GM19452 (cell line): Measurements from ENCODE around the gene HPCA.

ENCODE experiments used
- ATAC-seq: cut with Tn5 transposase; IDR thresholded peaks from one replicate; pipeline ENCODE4 v1.9.1; 2021; ENCODE audit not compliant: unreplicated experiment

The HPCA gene

DNA sequence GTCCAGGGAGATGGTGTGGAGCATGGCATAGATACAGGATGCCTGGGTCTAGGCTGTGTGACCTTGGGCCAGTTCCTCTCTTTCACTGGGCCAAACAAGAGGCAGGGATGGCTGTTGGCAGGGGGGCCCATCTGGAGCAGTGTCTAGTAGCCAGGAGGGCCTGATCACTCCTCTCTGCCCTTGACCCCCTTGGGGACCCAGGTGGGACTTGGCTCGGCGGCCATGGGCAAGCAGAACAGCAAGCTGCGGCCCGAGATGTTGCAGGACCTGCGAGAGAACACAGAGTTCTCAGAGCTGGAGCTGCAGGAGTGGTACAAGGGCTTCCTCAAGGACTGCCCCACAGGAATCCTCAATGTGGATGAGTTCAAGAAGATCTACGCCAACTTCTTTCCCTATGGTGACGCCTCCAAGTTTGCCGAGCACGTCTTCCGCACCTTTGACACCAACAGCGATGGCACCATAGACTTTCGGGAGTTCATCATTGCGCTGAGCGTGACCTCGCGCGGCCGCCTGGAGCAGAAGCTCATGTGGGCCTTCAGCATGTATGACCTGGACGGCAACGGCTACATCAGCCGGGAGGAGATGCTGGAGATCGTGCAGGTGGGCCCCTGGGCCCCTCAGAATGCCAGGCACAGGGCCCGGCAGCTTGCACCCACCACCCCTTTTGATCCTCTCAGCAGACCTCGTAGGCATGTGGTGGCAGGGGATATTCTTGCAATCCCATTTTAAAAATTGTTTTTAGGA lies 2.6 kb downstream of the HPCA start:
- ATAC-seq = no peak

GRCh38 chr1:32889731-32890278 lies 3.5 kb downstream of the HPCA start:
- ATAC-seq = no peak

- ATAC-seq = no peak
Observed at GRCh38 chr1:32890516-32891240, 4.4 kb downstream of the HPCA start.

DNA sequence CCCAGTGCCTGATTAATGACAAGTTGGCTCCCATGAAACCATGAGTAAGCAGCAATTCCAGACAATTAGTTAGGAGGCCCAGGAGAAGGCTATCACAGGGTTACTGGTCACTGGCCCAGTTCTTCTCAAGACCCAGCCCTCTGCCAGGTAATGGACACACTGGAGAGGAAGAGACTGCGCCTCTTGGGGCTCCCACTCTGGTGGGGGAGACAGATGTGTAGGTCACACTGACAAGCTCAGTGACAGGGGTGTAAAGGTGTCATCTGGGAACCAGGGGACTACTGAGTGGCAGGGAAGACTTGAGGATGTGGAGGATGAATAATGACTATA lies 4.9 kb downstream of the HPCA start:
- ATAC-seq = no peak

DNA sequence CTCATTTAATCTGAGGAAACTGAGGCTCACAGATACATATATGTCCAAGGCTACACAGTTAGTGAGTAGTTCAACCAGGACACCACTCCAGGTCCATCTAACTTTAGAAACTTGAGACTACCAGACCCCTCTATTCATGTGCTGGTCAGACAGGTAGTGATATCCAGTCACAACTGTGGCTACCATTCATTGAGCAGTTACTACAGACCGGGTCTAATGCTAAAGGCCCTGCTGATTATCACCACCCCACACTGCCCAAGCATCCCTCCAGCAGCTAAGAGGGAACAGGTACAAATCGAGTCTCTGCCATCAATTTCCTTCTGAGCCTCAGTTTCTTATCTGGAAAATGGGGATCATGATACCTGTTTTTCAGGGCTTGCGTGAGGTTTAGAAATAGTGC lies 5.3 kb downstream of the HPCA start:
- ATAC-seq = no peak

DNA sequence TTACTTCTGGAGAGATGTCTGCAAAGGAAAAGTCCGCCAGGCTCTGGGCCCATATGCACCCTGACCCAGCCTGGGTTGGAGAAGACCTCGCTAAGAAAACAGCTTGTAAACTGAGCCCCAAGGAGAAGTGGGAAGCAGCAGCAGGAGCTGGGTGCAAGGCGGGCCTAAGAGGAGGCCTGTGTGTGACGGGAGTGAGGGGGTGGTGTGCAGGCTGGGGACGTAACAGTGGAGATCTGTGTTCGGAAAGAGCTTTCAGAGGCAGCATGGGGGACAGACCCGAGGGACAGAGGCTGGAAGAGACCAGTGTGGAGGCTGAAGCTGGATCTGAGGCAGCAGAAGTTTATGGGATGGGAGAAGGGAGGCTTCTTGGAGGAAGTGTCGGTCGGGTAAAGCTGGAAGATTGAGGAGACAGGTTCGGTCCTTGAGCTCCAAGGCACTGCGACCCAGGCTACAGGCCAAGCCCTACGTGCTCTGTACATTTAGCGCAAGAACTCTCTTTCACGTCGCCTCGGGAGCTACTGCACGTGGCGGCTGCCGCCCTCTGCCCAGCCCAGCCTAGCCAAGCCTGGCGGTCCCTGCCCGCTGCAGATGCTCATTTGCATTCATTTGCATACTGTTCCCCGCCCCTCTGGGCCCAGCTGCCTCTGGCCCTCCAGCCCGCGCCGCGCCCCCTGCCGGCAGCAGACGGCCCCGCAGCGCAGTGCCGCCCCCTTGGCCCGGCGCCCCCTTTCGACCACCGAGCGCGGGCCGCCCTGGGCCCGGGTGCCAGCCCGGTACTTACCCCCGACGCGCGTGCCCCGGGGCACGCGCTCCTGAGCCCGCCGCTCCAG lies 6.3 kb downstream of the HPCA start:
- ATAC-seq = no peak

GRCh38 chr1:32893198-32894018 lies 7.1 kb downstream of the HPCA start:
- no peak for ATAC-seq

GRCh38 chr1:32894019-32894600 lies 7.8 kb downstream of the HPCA start:
- ATAC-seq = no peak

DNA sequence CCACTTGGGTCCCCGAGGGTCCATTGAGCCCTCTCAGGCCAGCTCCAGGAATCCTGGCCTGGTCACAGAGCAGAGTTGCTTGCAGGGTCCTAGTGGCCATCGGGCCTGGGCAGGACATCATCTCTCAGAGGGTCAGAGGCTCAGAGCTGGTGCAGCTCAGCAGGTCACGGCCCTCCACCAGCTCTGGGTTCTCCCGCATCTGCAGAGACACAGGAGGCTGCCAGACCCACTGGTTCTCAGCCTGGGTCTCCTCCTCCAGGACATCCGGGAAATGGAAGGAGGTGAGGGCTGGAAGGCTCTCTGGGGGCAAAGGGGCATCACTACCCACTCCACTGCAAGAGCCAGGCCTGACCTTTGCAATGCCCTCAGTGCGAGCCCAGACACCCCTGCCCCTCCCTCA lies 8.4 kb downstream of the HPCA start:
- ATAC-seq = no peak

DNA sequence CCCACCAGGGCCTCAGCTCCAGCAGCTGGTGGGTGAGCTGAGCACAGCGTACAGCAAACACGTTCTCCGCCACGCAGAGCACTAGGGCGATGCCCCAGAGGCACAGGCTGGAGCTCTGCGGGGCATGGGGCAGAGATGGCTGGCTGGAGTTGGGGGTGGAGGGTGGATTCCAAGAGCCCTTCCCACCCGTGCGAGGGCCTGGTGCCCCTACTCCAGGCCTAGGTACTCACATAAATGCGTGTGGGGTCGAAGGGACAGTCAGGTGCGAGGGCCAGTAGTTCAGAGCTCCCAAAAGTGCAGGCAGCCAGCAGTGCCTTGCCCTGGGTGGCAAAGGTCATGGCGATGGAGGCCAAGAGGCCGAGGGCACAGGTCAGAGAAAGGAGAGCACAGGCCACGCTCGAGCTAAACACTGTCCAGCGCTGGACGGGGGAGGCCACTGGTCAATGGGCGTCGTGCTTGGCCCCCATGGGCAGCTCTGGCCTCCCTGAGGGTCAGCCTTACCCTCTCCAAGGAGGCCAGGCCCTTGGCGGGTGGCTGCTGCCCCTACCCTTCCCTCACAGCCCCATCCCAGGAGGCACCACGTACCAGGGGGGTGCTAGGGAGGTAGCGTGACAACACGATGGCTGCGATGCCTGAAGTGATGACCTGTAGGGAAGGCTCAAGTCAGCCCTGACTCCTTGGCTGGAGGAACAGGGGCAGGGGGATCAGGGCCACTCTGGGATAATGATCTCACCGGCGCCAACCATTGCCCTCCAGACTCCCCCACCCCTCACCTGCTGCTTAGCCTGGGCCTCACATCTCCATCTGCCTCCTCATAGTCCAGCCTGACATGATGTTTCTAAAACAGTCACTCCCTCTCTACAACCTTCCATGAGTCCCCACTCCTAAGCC lies 9.3 kb downstream of the HPCA start:
- no peak for ATAC-seq

DNA sequence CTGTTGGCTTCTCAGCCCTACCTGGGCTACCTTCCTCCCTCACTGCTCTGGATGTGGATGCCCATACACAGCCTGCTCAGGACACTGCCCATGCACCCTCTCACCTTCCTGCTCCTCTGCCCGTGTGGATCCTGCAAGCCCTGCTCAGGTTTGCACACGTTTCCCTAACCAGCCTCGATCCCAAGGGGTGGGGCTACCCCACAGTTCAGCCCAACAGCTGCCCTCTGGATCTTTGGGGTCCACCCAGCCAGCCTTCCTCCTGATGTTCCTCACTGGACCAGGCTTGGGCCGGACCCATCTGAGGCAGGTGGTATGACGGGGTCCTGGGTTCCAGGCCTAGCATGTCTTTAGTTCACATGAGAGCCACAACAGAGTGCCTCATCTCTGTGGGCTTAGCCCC lies 10.2 kb downstream of the HPCA start:
- no peak for ATAC-seq

GRCh38 chr1:32897082-32898049 lies 11.1 kb downstream of the HPCA start:
- no peak for ATAC-seq

- ATAC-seq = no peak
Observed at GRCh38 chr1:32898056-32898455, 11.8 kb downstream of the HPCA start.

- ATAC-seq = no peak
Observed at GRCh38 chr1:32898958-32899357, 12.7 kb downstream of the HPCA start.

GRCh38 chr1:32899586-32900296 lies 13.4 kb downstream of the HPCA start:
- ATAC-seq = no peak

GRCh38 chr1:32900371-32900955 lies 14.2 kb downstream of the HPCA start:
- no peak for ATAC-seq
